Loucy (cell line): Measurements from ENCODE around the gene COG2.

Experiments used
- H2AFZ ChIP-seq: fragments of 200-600 bp; sonication (generic); 2 replicates; pipeline ENCODE4 v1.6.0; 2016; ENCODE audit warnings: antibody characterized with exemption, mild to moderate bottlenecking, low read length, moderate library complexity
- H3F3A ChIP-seq: fragments of 200-600 bp; 2 replicates; pipeline ENCODE4 v1.6.0; 2016; ENCODE audit warnings: antibody characterized with exemption, low read depth, mild to moderate bottlenecking
- H3K27me3 ChIP-seq: fragments of 200-600 bp; sonication (generic); 2 replicates; pipeline ENCODE4 v1.6.1; 2014; ENCODE audit warnings: low read length, mild to moderate bottlenecking; ENCODE audit not compliant: insufficient read depth, poor library complexity, severe bottlenecking
- H3K36me3 ChIP-seq: fragments of 200-600 bp; sonication (generic); 2 replicates; pipeline ENCODE4 v1.6.1; 2016; ENCODE audit warnings: low read length; ENCODE audit not compliant: insufficient read depth
- H3K4me1 ChIP-seq: fragments of 200-600 bp; sonication (generic); 2 replicates; pipeline ENCODE4 v1.5.1; 2014; ENCODE audit warnings: low read length, mild to moderate bottlenecking; ENCODE audit not compliant: insufficient read depth, poor library complexity, severe bottlenecking
- H3K4me2 ChIP-seq: fragments of 200-600 bp; sonication (generic); 2 replicates; pipeline ENCODE4 v1.6.0; 2014; ENCODE audit warnings: antibody characterized with exemption, low read length, low read depth, mild to moderate bottlenecking; ENCODE audit not compliant: poor library complexity, severe bottlenecking
- H3K4me3 ChIP-seq: fragments of 200-600 bp; sonication (generic); 2 replicates; pipeline ENCODE4 v1.5.1; 2014; ENCODE audit warnings: low read length, mild to moderate bottlenecking, mixed read lengths; ENCODE audit not compliant: poor library complexity, severe bottlenecking
- H3K79me2 ChIP-seq: fragments of 200-600 bp; sonication (generic); 2 replicates; pipeline ENCODE4 v1.6.1; 2014; ENCODE audit warnings: low read length; ENCODE audit not compliant: insufficient read depth
- H3K9ac ChIP-seq: fragments of 200-600 bp; sonication (generic); 2 replicates; pipeline ENCODE4 v1.6.0; 2014; ENCODE audit warnings: mild to moderate bottlenecking, low read depth, low read length, moderate library complexity; ENCODE audit not compliant: poor library complexity, severe bottlenecking
- H3K9me2 ChIP-seq: fragments of 200-600 bp; sonication (generic); replicated peaks from 2 replicates; pipeline ENCODE4 v1.6.1; 2016; ENCODE audit warnings: low read depth, low read length, mixed read lengths
- H3K9me3 ChIP-seq: fragments of 200-600 bp; sonication (generic); 2 replicates; pipeline ENCODE4 v1.6.1; 2014; ENCODE audit warnings: mild to moderate bottlenecking, antibody characterized with exemption, low read length, low read depth; ENCODE audit not compliant: insufficient read depth
- H4K20me1 ChIP-seq: fragments of 200-600 bp; sonication (generic); 2 replicates; pipeline ENCODE4 v1.6.0; 2014; ENCODE audit warnings: antibody characterized with exemption, low read length, mild to moderate bottlenecking; ENCODE audit not compliant: insufficient read depth, poor library complexity, severe bottlenecking
- EZH2phosphoT487 ChIP-seq: fragments of 200-600 bp; IDR thresholded peaks from 2 replicates; pipeline ENCODE4 v1.6.1; 2018; ENCODE audit warnings: antibody characterized with exemption, mild to moderate bottlenecking, moderate library complexity, borderline replicate concordance
- TF ChIP-seq, protein P1 (sequence below): fragments of 200-600 bp; sonication (generic); conservative IDR thresholded peaks from 2 replicates; pipeline ENCODE4 v1.5.1; 2014; ENCODE audit warnings: mild to moderate bottlenecking, antibody characterized with exemption, low read length

Gene COG2

DNA sequence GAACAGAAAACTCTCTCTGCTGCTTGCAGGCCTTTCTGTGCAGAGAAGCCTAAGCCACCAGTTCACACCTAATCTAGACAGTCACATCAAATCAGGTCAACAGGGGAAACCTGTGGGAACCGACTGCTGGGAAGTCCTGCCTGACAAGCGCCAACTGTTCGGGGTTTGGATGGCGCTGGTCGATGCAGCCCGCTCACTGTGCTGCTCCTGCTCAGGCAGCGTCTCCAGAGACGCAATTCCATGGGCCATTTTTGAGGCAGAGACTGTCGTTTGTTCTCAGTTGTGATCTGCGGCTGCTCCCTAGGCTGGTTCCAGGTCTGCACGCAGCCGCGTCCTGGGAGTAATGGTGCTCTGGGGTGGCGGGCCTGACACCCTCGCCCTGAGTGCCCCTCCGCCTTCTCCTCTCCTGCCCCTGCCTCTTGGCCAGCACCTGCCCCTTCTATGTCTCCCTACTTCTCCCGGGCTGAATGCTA lies 70.2 kb downstream of the COG2 start:
- H3F3A ChIP-seq = no peaks in the 10 kb centered on the region
- no peaks in the 10 kb centered on the region for H3K4me1 ChIP-seq
- no peak overlapping the region for H3K4me2 ChIP-seq
- H3K9ac ChIP-seq = no peak overlapping the region
- no peaks in the 10 kb centered on the region for H4K20me1 ChIP-seq
- TF ChIP-seq EZH2phosphoT487 = no peak
- TF ChIP-seq, protein P1, sequence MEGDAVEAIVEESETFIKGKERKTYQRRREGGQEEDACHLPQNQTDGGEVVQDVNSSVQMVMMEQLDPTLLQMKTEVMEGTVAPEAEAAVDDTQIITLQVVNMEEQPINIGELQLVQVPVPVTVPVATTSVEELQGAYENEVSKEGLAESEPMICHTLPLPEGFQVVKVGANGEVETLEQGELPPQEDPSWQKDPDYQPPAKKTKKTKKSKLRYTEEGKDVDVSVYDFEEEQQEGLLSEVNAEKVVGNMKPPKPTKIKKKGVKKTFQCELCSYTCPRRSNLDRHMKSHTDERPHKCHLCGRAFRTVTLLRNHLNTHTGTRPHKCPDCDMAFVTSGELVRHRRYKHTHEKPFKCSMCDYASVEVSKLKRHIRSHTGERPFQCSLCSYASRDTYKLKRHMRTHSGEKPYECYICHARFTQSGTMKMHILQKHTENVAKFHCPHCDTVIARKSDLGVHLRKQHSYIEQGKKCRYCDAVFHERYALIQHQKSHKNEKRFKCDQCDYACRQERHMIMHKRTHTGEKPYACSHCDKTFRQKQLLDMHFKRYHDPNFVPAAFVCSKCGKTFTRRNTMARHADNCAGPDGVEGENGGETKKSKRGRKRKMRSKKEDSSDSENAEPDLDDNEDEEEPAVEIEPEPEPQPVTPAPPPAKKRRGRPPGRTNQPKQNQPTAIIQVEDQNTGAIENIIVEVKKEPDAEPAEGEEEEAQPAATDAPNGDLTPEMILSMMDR = no peak
- H3K9me2 ChIP-seq = no peaks in the 10 kb centered on the region
- no peaks in the 10 kb centered on the region for H3K27me3 ChIP-seq
- H2AFZ ChIP-seq = no peak overlapping the region
- H3K4me3 ChIP-seq = no peak overlapping the region
- no peaks in the 10 kb centered on the region for H3K9me3 ChIP-seq
- no peaks in the 10 kb centered on the region for H3K79me2 ChIP-seq
- H3K36me3 ChIP-seq = no peaks in the 10 kb centered on the region

DNA sequence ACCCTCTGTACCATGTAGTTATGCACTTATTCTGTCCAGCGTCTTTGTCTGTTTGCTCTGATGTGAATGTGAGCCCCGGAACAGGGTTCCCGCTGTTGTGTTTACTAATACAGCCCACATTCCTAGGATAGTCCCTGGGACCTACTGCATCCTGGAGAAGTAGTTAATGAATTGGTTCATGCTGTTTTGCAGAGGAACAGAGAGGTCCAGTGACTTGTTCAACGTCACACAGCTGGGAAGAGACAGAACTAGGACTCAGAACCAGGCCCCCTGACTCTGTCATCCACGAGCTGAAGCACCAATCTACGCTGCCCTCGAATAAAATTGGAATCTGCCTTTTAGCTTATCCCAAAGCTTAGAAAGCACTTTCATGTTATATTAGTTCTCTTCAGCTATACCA lies 70.9 kb downstream of the COG2 start:
- Histone ChIP-seq H3K36me3 (no peaks in the 10 kb centered on the region), H3K9me3 (no peaks in the 10 kb centered on the region)
- TF ChIP-seq, protein P1 = no peak

DNA sequence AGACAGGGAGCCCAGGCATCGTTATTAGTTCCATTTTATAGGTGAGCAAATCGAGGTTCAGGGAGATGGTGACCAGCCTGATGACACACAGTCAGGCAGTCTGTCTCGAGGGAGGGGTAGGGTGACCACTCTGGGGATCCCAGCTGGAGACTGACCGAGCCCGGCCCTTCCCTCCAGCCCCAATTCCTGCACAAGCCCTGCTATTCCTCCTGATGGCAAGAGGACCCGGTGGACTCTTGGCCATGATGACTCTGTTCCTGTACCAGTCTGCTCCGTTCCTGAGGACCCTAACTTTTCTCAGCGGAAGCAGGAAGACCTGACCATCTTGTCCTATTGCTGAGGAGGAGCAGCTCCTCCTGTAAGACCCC lies 71.2 kb downstream of the COG2 start:
- Histone ChIP-seq H4K20me1 (no peaks in the 10 kb centered on the region), H3K9me2 (no peaks in the 10 kb centered on the region), H3K79me2 (no peaks in the 10 kb centered on the region), H3K4me3 (no peak overlapping the region), H3K9ac (no peak overlapping the region), H3K4me1 (no peaks in the 10 kb centered on the region), H3K27me3 (no peaks in the 10 kb centered on the region), H3K36me3 (no peaks in the 10 kb centered on the region), H3F3A (no peaks in the 10 kb centered on the region), H3K9me3 (no peaks in the 10 kb centered on the region), H3K4me2 (no peak overlapping the region), H2AFZ (no peak overlapping the region)
- TF ChIP-seq, protein P1 = no peak
- no peak for TF ChIP-seq EZH2phosphoT487

More for the DNA sequence above, 70.9 kb downstream of the COG2 start:
- H3K4me3 ChIP-seq = no peak overlapping the region
- H3K4me2 ChIP-seq = no peak overlapping the region
- no peaks in the 10 kb centered on the region for H3K4me1 ChIP-seq
- H3K79me2 ChIP-seq = no peaks in the 10 kb centered on the region
- H3K9ac ChIP-seq = no peak overlapping the region
- H3K9me2 ChIP-seq = no peaks in the 10 kb centered on the region
- no peaks in the 10 kb centered on the region for H3K27me3 ChIP-seq
- H2AFZ ChIP-seq = no peak overlapping the region
- no peaks in the 10 kb centered on the region for H3F3A ChIP-seq
- H4K20me1 ChIP-seq = no peaks in the 10 kb centered on the region
